Chondrocyte (in vitro differentiated cells): ENCODE measurements around the gene TENT4A. TPM values are rescaled to one million over a fixed set of nuclear protein-coding genes. Genes with fewer than 3 reads are reported as not detected.

ENCODE experiments used
- DNase-seq: peaks from one replicate; pipeline ENCODE4 v3.0.0; 2021; ENCODE audit warnings: mixed read lengths, low spot score
- H3K27ac Mint-ChIP-seq: one replicate; pipeline ENCODE4 v1.8.0; 2021; ENCODE audit warnings: mild to moderate bottlenecking, moderate library complexity, mixed read lengths; ENCODE audit not compliant: unreplicated experiment
- H3K27me3 Mint-ChIP-seq: 2 replicates; pipeline ENCODE4 v1.8.0; 2021; ENCODE audit warnings: low read depth, mixed read lengths
- H3K36me3 Mint-ChIP-seq: 2 replicates; pipeline ENCODE4 v1.8.0; 2021; ENCODE audit warnings: low read depth, mixed read lengths
- H3K4me1 Mint-ChIP-seq: 2 replicates; pipeline ENCODE4 v1.8.0; 2021; ENCODE audit warnings: low read depth, mild to moderate bottlenecking, mixed read lengths
- H3K4me3 Mint-ChIP-seq: one replicate; pipeline ENCODE4 v1.8.0; 2021; ENCODE audit warnings: mild to moderate bottlenecking, moderate library complexity, mixed read lengths; ENCODE audit not compliant: unreplicated experiment
- H3K9me3 Mint-ChIP-seq: 2 replicates; pipeline ENCODE4 v1.8.0; 2021; ENCODE audit warnings: low read depth, mixed read lengths
- CTCF ChIP-seq: fragments of 200-600 bp; sonication (generic); IDR thresholded peaks from 2 replicates; pipeline ENCODE4 v1.5.0; 2021; ENCODE audit warnings: antibody characterized with exemption, mild to moderate bottlenecking, moderate library complexity
- total RNA-seq: library from RNA; stranded (reverse); gene quantifications from 3 replicates; pipeline ENCODE4 v1.2.1, GENCODE V29; 2021

Gene TENT4A
- total RNA-seq, 1 donor from 2014 or later, result 21.5 TPM

- Mint-ChIP-seq H3K4me3 (no peak overlapping the region), H3K4me1 (peaks cover 23% of the 10 kb centered on the region), H3K9me3 (peaks cover 4% of the 10 kb centered on the region), H3K36me3 (no peaks in the 10 kb centered on the region), H3K27me3 (peaks cover 3% of the 10 kb centered on the region), H3K27ac (no peak overlapping the region)
- TF ChIP-seq CTCF, result no peak
- DNase-seq, result no peak
Measured at GRCh38 chr5:6801236-6801635, 88.0 kb downstream of the TENT4A start.

- Mint-ChIP-seq H3K36me3 (peaks cover 3% of the 10 kb centered on the region), H3K27ac (peak overlapping the region; percentile 41), H3K27me3 (no peaks in the 10 kb centered on the region), H3K9me3 (peaks cover 9% of the 10 kb centered on the region), H3K4me3 (no peak overlapping the region), H3K4me1 (peaks cover 23% of the 10 kb centered on the region)
- no peak for DNase-seq
- no peak for TF ChIP-seq CTCF
Measured at GRCh38 chr5:6803981-6804550, 90.8 kb downstream of the TENT4A start.

- H3K4me1 Mint-ChIP-seq, result peaks cover 23% of the 10 kb centered on the region
- peaks cover 5% of the 10 kb centered on the region for H3K9me3 Mint-ChIP-seq
- peaks cover 3% of the 10 kb centered on the region for H3K36me3 Mint-ChIP-seq
- H3K4me3 Mint-ChIP-seq, result no peak overlapping the region
- no peak for DNase-seq
- peak overlapping the region; percentile 88 for H3K27ac Mint-ChIP-seq
- TF ChIP-seq CTCF, result no peak
- no peaks in the 10 kb centered on the region for H3K27me3 Mint-ChIP-seq
Measured at GRCh38 chr5:6804766-6805501, 91.7 kb downstream of the TENT4A start.

- Mint-ChIP-seq H3K36me3 (peaks cover 3% of the 10 kb centered on the region), H3K4me3 (no peak overlapping the region), H3K27ac (no peak overlapping the region), H3K4me1 (peaks cover 23% of the 10 kb centered on the region), H3K9me3 (peaks cover 5% of the 10 kb centered on the region), H3K27me3 (no peaks in the 10 kb centered on the region)
- DNase-seq, result no peak
- TF ChIP-seq CTCF, result no peak
Measured at GRCh38 chr5:6805841-6806240, 92.6 kb downstream of the TENT4A start.

Other genes starting within 250 kb of the TENT4A start
- 45.0 to 50.4 TPM (median 48.7 TPM) in 3 replicates for gene NSUN2, start 80.4 kb upstream of the TENT4A start, total RNA-seq
- 21.4 to 34.8 TPM (median 32.3 TPM) in 3 replicates for gene SRD5A1, start 80.0 kb upstream of the TENT4A start, total RNA-seq